HG03025 (cell line): ENCODE data around the gene TMPO.
"Not testable (repeated sequence)": the region's sequence is repeated elsewhere in the genome, so short reads cannot be mapped to it uniquely, and the experiment has no call there.

Experiments used
- ATAC-seq: cut with Tn5 transposase; IDR thresholded peaks from one replicate; pipeline ENCODE4 v1.9.1; 2021; ENCODE audit warnings: mild to moderate bottlenecking, moderate library complexity; ENCODE audit not compliant: unreplicated experiment, low FRiP score

Gene TMPO

DNA sequence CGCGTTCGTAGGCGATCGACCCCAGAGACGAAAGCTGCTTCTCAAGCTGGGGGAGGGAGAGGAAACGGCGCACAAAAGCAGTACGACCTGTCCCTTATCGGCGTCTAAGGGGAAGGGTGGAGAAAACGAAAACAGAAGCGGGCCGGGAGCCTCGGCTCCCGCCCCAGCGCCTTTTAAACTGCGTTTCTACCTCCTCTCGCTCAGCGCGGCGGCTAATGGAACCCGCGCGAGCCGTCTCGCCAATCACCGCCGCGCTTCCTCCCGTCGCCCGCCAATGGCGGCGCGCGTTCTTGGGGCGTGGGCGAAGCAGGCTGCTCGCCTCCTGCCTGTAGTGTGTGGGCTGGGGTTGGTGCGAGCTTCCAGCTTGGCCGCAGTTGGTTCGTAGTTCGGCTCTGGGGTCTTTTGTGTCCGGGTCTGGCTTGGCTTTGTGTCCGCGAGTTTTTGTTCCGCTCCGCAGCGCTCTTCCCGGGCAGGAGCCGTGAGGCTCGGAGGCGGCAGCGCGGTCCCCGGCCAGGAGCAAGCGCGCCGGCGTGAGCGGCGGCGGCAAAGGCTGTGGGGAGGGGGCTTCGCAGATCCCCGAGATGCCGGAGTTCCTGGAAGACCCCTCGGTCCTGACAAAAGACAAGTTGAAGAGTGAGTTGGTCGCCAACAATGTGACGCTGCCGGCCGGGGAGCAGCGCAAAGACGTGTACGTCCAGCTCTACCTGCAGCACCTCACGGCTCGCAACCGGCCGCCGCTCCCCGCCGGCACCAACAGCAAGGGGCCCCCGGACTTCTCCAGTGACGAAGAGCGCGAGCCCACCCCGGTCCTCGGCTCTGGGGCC, at the start of gene TMPO:
TSS of gene TMPO (plus strand) at position 304 of the 824 bp plus-strand sequence. CDS start at position 582, 278 bp downstream.
- ATAC-seq = peak; percentile 73

DNA sequence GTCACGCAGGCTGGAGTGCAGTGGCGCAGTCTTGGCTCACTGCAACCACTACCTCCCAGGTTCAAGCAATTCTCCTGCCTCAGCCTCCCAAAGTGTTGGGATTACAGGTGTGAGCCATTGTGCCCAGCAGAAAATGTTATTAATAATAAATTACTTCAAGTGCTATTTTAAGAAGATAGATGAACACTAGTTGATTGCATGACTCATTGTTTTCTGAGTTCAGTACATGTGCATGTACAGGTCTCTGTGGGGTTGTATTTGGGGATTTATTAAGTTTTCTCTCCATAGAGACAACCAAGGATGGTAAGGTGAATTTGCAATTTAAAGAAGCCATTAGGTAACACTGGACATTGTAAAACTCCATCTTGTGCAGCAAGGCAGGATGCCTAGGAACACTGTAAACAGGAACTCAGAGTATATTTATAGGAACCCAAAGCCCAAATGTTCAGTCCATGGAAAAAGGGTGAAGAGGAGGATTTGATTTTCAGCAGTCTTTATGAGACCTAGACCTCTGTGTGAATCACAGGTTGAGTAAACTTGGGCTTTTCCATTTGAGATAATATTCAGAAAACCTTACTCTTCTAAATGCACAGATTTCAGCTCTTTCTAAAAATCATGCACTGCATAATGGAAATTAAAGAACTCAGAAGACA, 49.3 kb upstream of the TMPO start:
- no peak for ATAC-seq

- ATAC-seq = no peak
Measured at GRCh38 chr12:98466640-98467400, 48.6 kb upstream of the TMPO start.

DNA sequence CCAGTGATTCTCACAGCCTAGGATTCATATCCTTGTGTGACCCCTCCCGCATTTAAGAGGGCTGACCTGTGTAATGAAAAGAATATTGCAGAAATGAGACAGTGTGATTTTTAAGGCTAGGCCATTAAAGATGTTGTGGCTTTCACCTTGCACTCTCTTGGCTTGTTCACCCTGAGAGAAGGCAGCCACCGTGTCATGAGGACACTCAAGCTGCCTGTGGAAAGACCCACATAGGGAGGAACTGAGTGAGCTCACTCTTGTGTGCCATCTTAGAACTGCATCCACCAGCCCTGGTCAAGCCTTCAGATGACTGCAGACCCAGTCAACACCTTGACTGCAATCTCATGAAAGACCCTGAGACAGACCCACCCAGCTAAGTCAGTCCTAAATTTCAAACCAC, 46.3 kb upstream of the TMPO start:
- ATAC-seq = no peak

GRCh38 chr12:98470469-98471082, 44.8 kb upstream of the TMPO start:
- peak; percentile 46 for ATAC-seq

- ATAC-seq = no peak
Measured at GRCh38 chr12:98471085-98471484, 44.3 kb upstream of the TMPO start.

DNA sequence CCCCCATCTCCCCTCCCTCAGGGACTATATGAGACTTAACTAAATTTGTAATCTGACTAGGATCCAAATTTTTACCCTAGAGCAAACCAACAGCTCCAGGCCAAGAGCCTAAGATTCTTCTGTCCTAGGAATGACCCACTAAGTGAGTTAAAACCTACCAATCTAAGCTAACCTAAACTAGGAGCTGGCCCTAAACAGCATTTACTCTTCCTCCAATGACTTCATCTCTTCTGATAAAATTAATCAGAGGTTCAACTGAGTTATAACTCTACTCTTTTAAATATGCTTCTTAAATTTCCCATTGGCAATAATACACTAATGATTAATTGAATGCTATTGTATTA, 39.9 kb upstream of the TMPO start:
- ATAC-seq = no peak

DNA sequence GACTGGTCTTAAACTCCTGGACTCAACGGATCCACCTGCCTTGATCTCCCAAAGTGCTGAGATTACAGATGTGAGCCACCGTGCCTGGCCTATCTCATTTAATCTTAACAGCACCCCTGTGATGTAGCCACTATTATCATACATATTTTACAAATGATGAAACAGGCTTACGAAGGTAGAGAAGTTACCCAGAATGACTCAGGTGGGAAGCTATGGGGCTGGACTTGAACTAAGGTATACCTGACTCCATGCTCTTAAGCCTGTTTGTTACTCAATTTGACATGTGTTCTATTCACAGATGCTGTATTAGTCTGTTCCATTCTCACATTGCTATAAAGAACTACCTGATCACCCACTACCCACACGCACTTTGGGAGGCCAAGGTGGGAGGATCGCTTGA, 36.8 kb upstream of the TMPO start:
- ATAC-seq = no peak

DNA sequence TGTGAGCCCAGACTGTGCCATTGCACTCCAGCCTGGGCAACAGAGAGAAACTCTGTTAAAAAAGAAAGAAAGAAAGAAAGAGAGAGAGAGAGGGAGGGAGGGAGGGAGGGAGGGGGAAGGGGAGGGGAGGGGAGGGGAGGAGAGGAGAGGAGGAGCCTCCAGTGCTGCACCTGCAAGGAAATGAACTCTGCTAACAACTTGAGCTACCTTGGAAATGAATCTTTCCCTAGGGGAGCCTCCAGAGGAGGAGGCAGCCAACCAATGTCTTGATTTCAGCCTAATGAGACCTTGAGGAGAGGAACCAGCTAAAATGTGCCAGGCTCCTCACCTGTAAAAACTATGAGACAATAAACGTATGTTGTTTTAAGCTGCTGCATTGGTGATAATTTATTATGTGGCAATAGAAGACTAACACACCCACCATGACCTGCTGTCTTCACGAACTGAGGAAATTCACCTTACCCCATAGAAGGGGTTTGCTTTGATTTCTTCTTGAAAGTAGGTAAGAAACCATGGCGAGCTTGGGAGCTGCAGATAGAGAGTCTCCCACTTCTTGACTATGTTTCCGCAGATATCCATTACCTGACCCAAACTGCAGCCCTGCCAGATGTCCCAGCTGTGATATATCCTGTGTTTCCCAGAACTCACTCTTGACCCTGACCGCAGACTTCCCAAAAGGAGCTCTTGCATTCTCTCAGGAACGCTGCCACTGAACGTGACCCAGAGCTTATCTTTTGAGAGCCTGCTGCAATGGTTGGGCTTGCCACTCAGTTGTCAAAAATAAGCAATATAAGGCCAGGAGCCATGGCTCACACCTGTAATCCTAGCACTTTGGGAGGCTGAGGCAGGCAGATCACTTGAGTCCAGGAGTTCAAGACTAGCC, 31.5 kb upstream of the TMPO start:
- no peak for ATAC-seq

- ATAC-seq = no peak
Measured at GRCh38 chr12:98485792-98486340, 29.5 kb upstream of the TMPO start.

DNA sequence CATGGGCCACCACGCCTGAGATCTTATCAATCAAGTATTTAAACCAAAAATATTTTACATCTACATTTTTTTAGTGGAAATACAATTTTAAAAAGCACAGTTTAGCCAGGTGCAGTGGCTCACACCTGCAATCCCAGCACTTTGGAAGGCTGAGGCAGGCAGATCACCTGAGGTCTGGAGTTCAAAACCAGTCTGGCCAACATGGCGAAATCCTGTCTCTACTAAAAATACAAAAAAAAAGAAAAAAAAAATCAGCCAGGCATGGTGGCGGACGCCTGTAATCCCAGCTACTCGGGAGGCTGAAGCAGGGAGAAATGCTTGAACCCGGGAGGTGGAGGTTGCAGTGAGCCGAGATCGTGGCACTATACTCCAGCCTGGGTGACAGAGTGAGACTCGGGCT, 27.0 kb upstream of the TMPO start:
- not testable (repeated sequence) for ATAC-seq

DNA sequence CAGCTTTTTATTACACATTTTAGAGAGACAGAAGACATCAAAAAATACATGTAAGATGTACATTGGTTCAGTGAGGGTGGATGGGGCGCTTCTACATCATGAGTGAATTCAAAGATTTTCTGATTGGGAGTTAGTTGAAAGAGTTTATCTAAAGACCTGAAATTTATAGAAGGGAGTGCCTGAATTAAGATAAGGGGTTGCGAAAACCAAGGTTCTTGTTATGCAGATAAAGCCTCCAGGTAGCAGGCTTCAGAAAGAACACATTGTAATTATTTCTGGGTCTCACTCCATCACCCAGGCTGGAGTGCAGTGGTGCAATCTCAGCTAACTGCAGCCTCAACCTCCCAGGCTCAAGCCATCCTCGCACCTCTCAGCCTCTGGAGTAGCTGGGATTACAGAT, 26.2 kb upstream of the TMPO start:
- ATAC-seq = no peak

GRCh38 chr12:98490501-98491453, 24.6 kb upstream of the TMPO start:
- peak; percentile 70 for ATAC-seq

- no peak for ATAC-seq
Measured at GRCh38 chr12:98492580-98493140, 22.7 kb upstream of the TMPO start.

GRCh38 chr12:98501266-98501629, 14.1 kb upstream of the TMPO start:
- ATAC-seq = not testable (repeated sequence)

GRCh38 chr12:98503342-98503591, 12.1 kb upstream of the TMPO start:
- ATAC-seq = peak; percentile 60

- ATAC-seq = peak; percentile 85
Measured at GRCh38 chr12:98503592-98504367, 11.6 kb upstream of the TMPO start.

GRCh38 chr12:98504368-98504617, 11.1 kb upstream of the TMPO start:
- no peak for ATAC-seq
